Measurements from ENCODE around the gene SHC4. TPM values are rescaled to one million over a fixed set of nuclear protein-coding genes. Genes with fewer than 3 reads are reported as not detected.

Gene SHC4
- total and polyA plus RNA-seq, 9 of the 15 experiments (the other 6 are each of a cell fraction or from before 2014, with no cell fraction given) = 0.43 to 1.2 (median 0.67) TPM

DNA sequence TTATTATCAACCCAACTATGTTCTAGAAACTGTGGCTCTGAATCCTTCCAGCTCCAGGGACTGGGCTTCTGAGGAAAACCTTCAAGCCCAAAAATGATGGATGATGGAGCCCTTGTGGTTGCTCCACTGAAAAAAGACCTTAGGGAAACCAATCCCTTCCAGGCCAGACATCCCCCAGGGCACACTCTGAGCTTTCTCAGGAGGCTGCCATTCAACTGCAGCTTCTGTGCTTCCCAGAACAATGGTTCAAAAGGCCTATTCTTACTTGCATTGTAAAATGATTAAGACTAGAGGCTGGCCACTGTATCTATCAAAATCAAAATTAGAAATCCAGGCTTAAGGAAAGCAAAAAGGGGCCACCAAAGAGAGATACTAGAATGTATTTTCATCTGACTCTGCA is 58.5 kb downstream of the SHC4 start (continued):
- TF ChIP-seq, protein P1, sequence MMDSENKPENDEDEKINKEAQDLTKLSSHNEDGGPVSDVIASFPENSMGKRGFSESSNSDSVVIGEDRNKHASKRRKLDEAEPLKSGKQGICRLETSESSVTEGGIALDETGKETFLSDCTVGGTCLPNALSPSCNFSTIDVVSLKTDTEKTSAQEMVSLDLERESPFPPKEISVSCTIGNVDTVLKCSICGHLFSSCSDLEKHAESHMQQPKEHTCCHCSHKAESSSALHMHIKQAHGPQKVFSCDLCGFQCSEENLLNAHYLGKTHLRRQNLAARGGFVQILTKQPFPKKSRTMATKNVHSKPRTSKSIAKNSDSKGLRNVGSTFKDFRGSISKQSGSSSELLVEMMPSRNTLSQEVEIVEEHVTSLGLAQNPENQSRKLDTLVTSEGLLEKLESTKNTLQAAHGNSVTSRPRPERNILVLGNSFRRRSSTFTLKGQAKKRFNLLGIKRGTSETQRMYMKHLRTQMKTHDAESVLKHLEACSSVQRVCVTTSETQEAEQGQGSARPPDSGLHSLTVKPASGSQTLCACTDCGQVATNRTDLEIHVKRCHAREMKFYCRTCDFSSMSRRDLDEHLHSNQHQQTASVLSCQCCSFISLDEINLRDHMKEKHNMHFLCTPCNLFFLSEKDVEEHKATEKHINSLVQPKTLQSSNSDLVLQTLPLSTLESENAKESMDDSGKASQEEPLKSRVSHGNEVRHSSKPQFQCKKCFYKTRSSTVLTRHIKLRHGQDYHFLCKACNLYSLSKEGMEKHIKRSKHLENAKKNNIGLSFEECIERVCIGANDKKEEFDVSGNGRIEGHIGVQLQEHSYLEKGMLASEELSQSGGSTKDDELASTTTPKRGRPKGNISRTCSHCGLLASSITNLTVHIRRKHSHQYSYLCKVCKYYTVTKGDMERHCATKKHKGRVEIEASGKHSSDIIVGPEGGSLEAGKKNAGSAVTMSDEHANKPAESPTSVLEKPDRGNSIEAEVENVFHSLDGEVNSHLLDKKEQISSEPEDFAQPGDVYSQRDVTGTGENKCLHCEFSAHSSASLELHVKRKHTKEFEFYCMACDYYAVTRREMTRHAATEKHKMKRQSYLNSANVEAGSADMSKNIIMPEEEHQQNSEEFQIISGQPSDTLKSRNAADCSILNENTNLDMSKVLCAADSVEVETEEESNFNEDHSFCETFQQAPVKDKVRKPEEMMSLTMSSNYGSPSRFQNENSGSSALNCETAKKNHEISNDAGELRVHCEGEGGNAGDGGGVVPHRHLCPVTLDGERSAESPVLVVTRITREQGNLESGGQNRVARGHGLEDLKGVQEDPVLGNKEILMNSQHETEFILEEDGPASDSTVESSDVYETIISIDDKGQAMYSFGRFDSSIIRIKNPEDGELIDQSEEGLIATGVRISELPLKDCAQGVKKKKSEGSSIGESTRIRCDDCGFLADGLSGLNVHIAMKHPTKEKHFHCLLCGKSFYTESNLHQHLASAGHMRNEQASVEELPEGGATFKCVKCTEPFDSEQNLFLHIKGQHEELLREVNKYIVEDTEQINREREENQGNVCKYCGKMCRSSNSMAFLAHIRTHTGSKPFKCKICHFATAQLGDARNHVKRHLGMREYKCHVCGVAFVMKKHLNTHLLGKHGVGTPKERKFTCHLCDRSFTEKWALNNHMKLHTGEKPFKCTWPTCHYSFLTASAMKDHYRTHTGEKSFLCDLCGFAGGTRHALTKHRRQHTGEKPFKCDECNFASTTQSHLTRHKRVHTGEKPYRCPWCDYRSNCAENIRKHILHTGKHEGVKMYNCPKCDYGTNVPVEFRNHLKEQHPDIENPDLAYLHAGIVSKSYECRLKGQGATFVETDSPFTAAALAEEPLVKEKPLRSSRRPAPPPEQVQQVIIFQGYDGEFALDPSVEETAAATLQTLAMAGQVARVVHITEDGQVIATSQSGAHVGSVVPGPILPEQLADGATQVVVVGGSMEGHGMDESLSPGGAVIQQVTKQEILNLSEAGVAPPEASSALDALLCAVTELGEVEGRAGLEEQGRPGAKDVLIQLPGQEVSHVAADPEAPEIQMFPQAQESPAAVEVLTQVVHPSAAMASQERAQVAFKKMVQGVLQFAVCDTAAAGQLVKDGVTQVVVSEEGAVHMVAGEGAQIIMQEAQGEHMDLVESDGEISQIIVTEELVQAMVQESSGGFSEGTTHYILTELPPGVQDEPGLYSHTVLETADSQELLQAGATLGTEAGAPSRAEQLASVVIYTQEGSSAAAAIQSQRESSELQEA (IDR thresholded peaks at IDR 0.05; ENCODE audit: low read depth) = no peak
- TF ChIP-seq ZNF146 (CRISPR knock-in tag; IDR thresholded peaks at IDR 0.05; ENCODE audit: unreplicated experiment) = no peak
- no peak for TF ChIP-seq NFRKB (IDR thresholded peaks at IDR 0.05; ENCODE audit: low read depth)
- TF ChIP-seq NR4A1 (CRISPR knock-in tag; IDR thresholded peaks at IDR 0.05) = no peak
- no peak for TF ChIP-seq NR4A1 (tag; IDR thresholded peaks at IDR 0.05)
- TF ChIP-seq ZC3H8 (IDR thresholded peaks at IDR 0.05) = no peak
- TF ChIP-seq PURB (CRISPR knock-in tag; IDR thresholded peaks at IDR 0.05; ENCODE audit: low read depth) = no peak
- no peak for TF ChIP-seq PHTF2 (CRISPR knock-in tag; IDR thresholded peaks at IDR 0.05)
- TF ChIP-seq, protein P2, sequence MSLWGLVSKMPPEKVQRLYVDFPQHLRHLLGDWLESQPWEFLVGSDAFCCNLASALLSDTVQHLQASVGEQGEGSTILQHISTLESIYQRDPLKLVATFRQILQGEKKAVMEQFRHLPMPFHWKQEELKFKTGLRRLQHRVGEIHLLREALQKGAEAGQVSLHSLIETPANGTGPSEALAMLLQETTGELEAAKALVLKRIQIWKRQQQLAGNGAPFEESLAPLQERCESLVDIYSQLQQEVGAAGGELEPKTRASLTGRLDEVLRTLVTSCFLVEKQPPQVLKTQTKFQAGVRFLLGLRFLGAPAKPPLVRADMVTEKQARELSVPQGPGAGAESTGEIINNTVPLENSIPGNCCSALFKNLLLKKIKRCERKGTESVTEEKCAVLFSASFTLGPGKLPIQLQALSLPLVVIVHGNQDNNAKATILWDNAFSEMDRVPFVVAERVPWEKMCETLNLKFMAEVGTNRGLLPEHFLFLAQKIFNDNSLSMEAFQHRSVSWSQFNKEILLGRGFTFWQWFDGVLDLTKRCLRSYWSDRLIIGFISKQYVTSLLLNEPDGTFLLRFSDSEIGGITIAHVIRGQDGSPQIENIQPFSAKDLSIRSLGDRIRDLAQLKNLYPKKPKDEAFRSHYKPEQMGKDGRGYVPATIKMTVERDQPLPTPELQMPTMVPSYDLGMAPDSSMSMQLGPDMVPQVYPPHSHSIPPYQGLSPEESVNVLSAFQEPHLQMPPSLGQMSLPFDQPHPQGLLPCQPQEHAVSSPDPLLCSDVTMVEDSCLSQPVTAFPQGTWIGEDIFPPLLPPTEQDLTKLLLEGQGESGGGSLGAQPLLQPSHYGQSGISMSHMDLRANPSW (CRISPR knock-in tag; IDR thresholded peaks at IDR 0.05) = no peak
- TF ChIP-seq ZNF592 (IDR thresholded peaks at IDR 0.05) = no peak
- TF ChIP-seq NCOA2 (IDR thresholded peaks at IDR 0.05; ENCODE audit: partially characterized antibody in 2 of 2) = no peak
- no peak for TF ChIP-seq RBM15 (IDR thresholded peaks at IDR 0.05; ENCODE audit: insufficient read depth, low read length)

Measured in K562 (cell line).